Spleen (tissue), 11 donors: ENCODE measurements around the gene CYB561D2. TPM values are rescaled to one million over a fixed set of nuclear protein-coding genes. Genes with fewer than 3 reads are reported as not detected.

Experiments
- DNase-seq: peaks from one replicate; pipeline ENCODE4 v3.0.0-alpha.2; 2020
- H3K27ac ChIP-seq, 8 donors: fragments of 200-600 bp; sonication (generic) in 7 of 8; 1 replicate in 4 of 8; 2 replicates in 4 of 8; pipeline versions ENCODE4 v1.5.0 to v1.8.0; 2016 to 2021; ENCODE audit warnings: inconsistent platforms in 4 of 8, mild to moderate bottlenecking in 4 of 8, moderate library complexity in 1 of 8
- H3K27me3 ChIP-seq, 7 donors: fragments of 200-600 bp; sonication (generic) in 6 of 7; replicated peaks in 1 of 7; 1 replicate in 4 of 7; 2 replicates in 3 of 7; pipeline versions ENCODE4 v1.5.0 to v1.8.0; 2016 to 2021; ENCODE audit warnings: inconsistent platforms in 3 of 7, mild to moderate bottlenecking in 1 of 7
- H3K36me3 ChIP-seq, 6 donors: fragments of 200-600 bp; sonication (generic) in 5 of 6; 1 replicate in 4 of 6; 2 replicates in 2 of 6; pipeline versions ENCODE4 v1.5.0 to v1.8.0; 2016 to 2021; ENCODE audit warnings: inconsistent platforms in 2 of 6
- H3K4me1 ChIP-seq, 6 donors: fragments of 200-600 bp; sonication (generic) in 5 of 6; 1 replicate in 3 of 6; 2 replicates in 3 of 6; pipeline versions ENCODE4 v1.5.0 to v1.8.0; 2016 to 2021; ENCODE audit warnings: inconsistent platforms in 3 of 6
- H3K4me3 ChIP-seq, 8 donors: fragments of 200-600 bp; sonication (generic) in 7 of 8; 1 replicate in 4 of 8; 2 replicates in 4 of 8; pipeline versions ENCODE4 v1.5.0 to v1.8.0; 2016 to 2021; ENCODE audit warnings: inconsistent platforms in 4 of 8, mild to moderate bottlenecking in 4 of 8, moderate library complexity in 2 of 8
- H3K9me3 ChIP-seq, 8 donors: fragments of 200-600 bp; sonication (generic) in 7 of 8; 1 replicate in 4 of 8; 2 replicates in 4 of 8; pipeline versions ENCODE4 v1.5.0 to v1.8.0; 2016 to 2021; ENCODE audit warnings: inconsistent platforms in 4 of 8
- POLR2A ChIP-seq, 3 donors: fragments of 450-650 bp; IDR thresholded peaks; one replicate each; pipeline ENCODE4 v1.5.1; 2017; ENCODE audit warnings: antibody characterized with exemption in 3 of 3, mild to moderate bottlenecking in 1 of 3
- POLR2AphosphoS5 ChIP-seq, 3 donors: sonication (generic); formaldehyde crosslinking; IDR thresholded peaks; one replicate each; pipeline ENCODE4 v1.5.1; 2017; ENCODE audit warnings: antibody characterized with exemption in 3 of 3
- WGBS, 5 donors: extraction: QIAGEN DNeasy Blood & Tissue Kit in 3 of 5; methylation state at CpG; one replicate each; pipeline versions ENCODE4 v1.1.5 to v1.1.7; 2013 to 2018; 5-methylcytosine and 5-hydroxymethylcytosine counted together
- intact Hi-C: fragments of 100-400 bp; cut with DNase I; formaldehyde crosslinking; loops from one replicate; pipeline ENCODE4 v1.15.0; 2023; ENCODE audit warnings: low total_unique reads
- polyA plus RNA-seq, 3 donors: library from polyadenylated mRNA; stranded (reverse); fragments of 200-250 nt; gene quantifications; one replicate each; pipeline ENCODE4 v1.2.1, GENCODE V29; 2013
- total RNA-seq, 7 donors: library from RNA; depleted of rRNA in 3 of 7; stranded (reverse); fragments of >200 nt in 3 of 7; fragmentation: NEBNext Ultra II Directional in 4 of 7; extraction: Animal tissue kit (Norgen Biotek cat#: 25700) in 4 of 7; gene quantifications; one replicate each; pipeline versions ENCODE4 v1.1.0 to v1.2.1, GENCODE V29; 2016 to 2021
- TF ChIP-seq, protein P1 (sequence below), 11 experiments: fragments of 200-600 bp in 7 of 11; fragments of 450-650 bp in 4 of 11; sonication (generic) in 4 of 11; IDR thresholded peaks in 8 of 11; conservative IDR thresholded peaks in 3 of 11; 1 replicate in 7 of 11; 2 replicates in 4 of 11; pipeline versions ENCODE4 v1.4.0 to v1.8.0; 2016 to 2021; ENCODE audit warnings: antibody characterized with exemption in 11 of 11, inconsistent platforms in 4 of 11, mild to moderate bottlenecking in 1 of 11
- donor health status: healthy with polysubstance abuse.
- donor health status: DM: no; HTN: no; CAD: no; lungs with moderate emphysema.
- donor health status: DM: no; HTN: no; CAD: no.
- donor health status: Bipolar disorder and iron deficiency.
- donor health status: healthy.
- donor health status: DM: no; HTN: no; CAD: no.
- donor health status: DM: yes; HTN: yes; CAD: no.

The CYB561D2 gene
- total and polyA plus RNA-seq, 10 donors, result 18.7 to 35.2 (median 26.4) TPM

DNA sequence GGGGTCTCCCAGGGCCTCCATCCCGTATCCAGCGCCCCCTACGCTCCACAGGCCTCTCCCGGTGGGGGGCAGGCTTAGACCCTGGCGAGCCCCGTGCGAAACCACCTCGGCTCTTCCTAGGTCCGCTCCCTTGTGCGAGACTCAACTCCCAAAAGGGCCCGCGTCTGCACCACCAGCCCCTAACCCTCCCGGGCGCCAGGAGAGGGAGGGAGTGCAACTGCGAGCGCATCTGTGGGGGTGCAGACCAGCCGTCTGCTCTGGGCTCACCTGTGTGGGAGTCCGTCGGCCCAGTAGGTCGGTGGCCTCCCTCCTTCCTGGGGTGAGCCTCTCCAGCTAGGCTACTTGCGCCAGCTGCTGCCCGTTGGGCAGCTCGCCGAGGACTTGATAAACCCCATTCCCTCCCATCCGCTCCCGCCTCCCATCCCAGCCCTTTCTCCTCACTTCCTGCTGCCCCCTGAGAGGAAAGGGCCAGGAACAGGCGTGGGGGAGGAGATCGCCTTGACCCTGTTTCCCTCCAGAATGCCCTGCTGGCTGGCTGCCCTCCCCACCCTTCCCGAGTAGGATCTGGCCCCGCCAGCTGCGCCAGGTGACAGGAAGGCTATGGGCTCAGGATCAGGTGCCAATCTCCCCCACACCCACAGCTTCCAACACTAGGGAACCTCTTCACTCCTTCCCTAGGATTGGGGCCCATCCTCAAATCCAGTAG, 28.1 kb upstream of the CYB561D2 start, which contains the start of gene HYAL2:
Gene HYAL2 (minus strand): TSS at position 360 of the 706 bp plus-strand sequence. CDS start 2,256 bp downstream, outside the sequence.
- peaks cover 33 to 93% (median 89%) of the 10 kb centered on the region in 6 donors for H3K4me1 ChIP-seq
- intact Hi-C loops, result loop anchor here (10.0 kb wide), 1 partner anchor 88 kb away; the partner anchor contains the start of gene GNAI2
- peak within 1 kb of the TSS; percentile 86 to 96 (median 93) for H3K27ac ChIP-seq
- peak; percentile 89 for DNase-seq
- H3K9me3 ChIP-seq, result no peaks in the 10 kb centered on the region
- TF ChIP-seq POLR2A (IDR thresholded peaks at IDR 0.05) (peak in 1 of 3 donors; percentile 66), POLR2AphosphoS5 (IDR thresholded peaks at IDR 0.05) (peak; percentile 90 to 95 (median 93))
- TF ChIP-seq, protein P1, sequence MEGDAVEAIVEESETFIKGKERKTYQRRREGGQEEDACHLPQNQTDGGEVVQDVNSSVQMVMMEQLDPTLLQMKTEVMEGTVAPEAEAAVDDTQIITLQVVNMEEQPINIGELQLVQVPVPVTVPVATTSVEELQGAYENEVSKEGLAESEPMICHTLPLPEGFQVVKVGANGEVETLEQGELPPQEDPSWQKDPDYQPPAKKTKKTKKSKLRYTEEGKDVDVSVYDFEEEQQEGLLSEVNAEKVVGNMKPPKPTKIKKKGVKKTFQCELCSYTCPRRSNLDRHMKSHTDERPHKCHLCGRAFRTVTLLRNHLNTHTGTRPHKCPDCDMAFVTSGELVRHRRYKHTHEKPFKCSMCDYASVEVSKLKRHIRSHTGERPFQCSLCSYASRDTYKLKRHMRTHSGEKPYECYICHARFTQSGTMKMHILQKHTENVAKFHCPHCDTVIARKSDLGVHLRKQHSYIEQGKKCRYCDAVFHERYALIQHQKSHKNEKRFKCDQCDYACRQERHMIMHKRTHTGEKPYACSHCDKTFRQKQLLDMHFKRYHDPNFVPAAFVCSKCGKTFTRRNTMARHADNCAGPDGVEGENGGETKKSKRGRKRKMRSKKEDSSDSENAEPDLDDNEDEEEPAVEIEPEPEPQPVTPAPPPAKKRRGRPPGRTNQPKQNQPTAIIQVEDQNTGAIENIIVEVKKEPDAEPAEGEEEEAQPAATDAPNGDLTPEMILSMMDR (IDR thresholded peaks at IDR 0.05 in 8 of 11, conservative IDR thresholded peaks at IDR 0.05 in 3 of 11), result no peak
- no peaks in the 10 kb centered on the region for H3K27me3 ChIP-seq
- WGBS, 5 donors, result 47 to 60% (median 55%) methylated on average over 14 to 31 of the region's 31 CpGs
- H3K4me3 ChIP-seq, result peak within 1 kb of the TSS; percentile 72 to 97 (median 90)
- peaks cover 2 to 59% (median 32%) of the 10 kb centered on the region in 6 donors for H3K36me3 ChIP-seq

DNA sequence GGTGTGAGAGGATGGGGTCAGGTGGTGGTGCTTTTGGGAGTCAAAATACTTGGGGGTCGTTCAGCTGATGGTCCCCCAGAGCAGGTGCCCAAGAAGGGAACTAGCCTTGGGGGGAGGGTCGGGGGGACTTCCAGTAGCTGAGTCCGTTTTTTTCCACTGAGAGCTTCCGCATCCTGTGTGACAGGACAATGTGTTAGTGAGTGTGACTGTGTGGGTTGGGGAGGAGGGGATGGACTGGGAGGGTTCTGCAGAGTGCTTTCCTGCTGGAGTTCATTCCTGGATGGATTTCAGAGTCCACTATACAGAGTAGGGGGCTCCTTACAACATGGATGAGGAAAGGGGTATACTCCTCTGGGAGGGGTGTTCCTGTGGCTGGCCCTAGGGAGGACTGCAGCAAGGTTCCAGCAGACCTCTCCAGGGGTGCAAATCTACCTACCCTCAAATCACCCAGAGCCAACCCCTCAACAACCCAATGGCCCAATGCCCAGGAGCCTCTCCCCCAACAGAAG, 27.5 kb upstream of the CYB561D2 start:
- peak overlapping the region in 6 of 8 donors; percentile 1 to 92 (median 84) for H3K4me3 ChIP-seq
- 9 to 62% (median 27%) methylated on average over 4 of the region's 4 CpGs for WGBS, 5 donors
- intact Hi-C loops, result loop anchor here (10.0 kb wide), 1 partner anchor 88 kb away; the partner anchor contains the start of gene GNAI2

DNA sequence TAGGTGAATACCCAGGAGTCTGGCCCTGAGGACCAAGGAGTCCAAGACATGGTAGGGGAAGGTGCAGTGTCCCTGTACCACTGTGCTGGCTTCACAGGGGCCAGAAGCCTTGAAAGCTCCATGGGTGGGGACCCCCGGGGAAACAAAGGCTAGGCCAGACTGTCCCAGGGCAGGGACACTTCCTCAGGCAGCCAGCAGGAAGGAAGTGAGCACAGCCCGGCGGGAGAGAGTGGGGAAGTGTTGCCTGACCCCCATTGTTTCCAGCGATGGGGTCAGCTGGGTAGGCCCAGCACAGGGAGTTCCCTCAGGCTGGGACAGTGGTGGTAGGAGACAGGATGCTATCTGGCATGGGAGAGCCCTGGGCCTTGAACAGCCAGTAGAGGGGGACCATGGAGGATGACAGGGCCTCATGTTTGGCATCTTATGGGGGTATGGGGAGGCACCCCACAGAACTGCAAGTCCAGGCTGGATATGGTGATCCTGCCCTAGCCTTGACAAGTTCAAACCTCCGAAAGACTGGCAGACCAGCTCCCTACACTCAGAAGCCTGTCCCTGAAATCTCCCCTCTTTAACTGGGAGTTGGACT, 27.0 kb upstream of the CYB561D2 start:
- DNase-seq, result peak; percentile 89
- WGBS, 5 donors, result 20 to 54% (median 28%) methylated on average over 2 to 5 of the region's 5 CpGs
- peak overlapping the region in 5 of 8 donors; percentile 1 to 92 (median 83) for H3K4me3 ChIP-seq
- H3K27ac ChIP-seq, result peak overlapping the region; percentile 86 to 96 (median 93)
- peaks cover 39 to 93% (median 88%) of the 10 kb centered on the region in 6 donors for H3K4me1 ChIP-seq
- no peaks in the 10 kb centered on the region for H3K27me3 ChIP-seq
- H3K9me3 ChIP-seq, result no peaks in the 10 kb centered on the region
- TF ChIP-seq, protein P1 (IDR thresholded peaks at IDR 0.05 in 8 of 11, conservative IDR thresholded peaks at IDR 0.05 in 3 of 11), result peak in 5 of 11 experiments; percentile 13 to 40 (median 20)
- TF ChIP-seq POLR2A (IDR thresholded peaks at IDR 0.05) (no peak), POLR2AphosphoS5 (IDR thresholded peaks at IDR 0.05) (peak; percentile 88 to 93 (median 90))
- intact Hi-C loops, result loop anchor here (10.0 kb wide), 1 partner anchor 89 kb away; the partner anchor contains the start of gene GNAI2
- peaks cover 0 to 48% (median 23%) of the 10 kb centered on the region in 6 donors for H3K36me3 ChIP-seq

More for the DNA sequence above, 27.5 kb upstream of the CYB561D2 start:
- no peaks in the 10 kb centered on the region for H3K9me3 ChIP-seq
- no peaks in the 10 kb centered on the region for H3K27me3 ChIP-seq
- DNase-seq, result peak; percentile 79
- peaks cover under 1 to 53% (median 28%) of the 10 kb centered on the region in 6 donors for H3K36me3 ChIP-seq
- H3K4me1 ChIP-seq, result peaks cover 34 to 93% (median 88%) of the 10 kb centered on the region in 6 donors
- peak overlapping the region; percentile 86 to 96 (median 93) for H3K27ac ChIP-seq
- TF ChIP-seq POLR2A (IDR thresholded peaks at IDR 0.05), result no peak
- no peak for TF ChIP-seq POLR2AphosphoS5 (IDR thresholded peaks at IDR 0.05)
- TF ChIP-seq, protein P1 (IDR thresholded peaks at IDR 0.05 in 8 of 11, conservative IDR thresholded peaks at IDR 0.05 in 3 of 11), result no peak
